GM19438 (cell line): Measurements from ENCODE around the gene NOL6.
"Not testable (repeated sequence)": the region's sequence is repeated elsewhere in the genome, so short reads cannot be mapped to it uniquely, and the experiment has no call there.

Source experiments
- ATAC-seq: cut with Tn5 transposase; IDR thresholded peaks from one replicate; pipeline ENCODE4 v1.9.1; 2021; ENCODE audit warnings: low read depth; ENCODE audit not compliant: unreplicated experiment

NOL6 gene, protein sequence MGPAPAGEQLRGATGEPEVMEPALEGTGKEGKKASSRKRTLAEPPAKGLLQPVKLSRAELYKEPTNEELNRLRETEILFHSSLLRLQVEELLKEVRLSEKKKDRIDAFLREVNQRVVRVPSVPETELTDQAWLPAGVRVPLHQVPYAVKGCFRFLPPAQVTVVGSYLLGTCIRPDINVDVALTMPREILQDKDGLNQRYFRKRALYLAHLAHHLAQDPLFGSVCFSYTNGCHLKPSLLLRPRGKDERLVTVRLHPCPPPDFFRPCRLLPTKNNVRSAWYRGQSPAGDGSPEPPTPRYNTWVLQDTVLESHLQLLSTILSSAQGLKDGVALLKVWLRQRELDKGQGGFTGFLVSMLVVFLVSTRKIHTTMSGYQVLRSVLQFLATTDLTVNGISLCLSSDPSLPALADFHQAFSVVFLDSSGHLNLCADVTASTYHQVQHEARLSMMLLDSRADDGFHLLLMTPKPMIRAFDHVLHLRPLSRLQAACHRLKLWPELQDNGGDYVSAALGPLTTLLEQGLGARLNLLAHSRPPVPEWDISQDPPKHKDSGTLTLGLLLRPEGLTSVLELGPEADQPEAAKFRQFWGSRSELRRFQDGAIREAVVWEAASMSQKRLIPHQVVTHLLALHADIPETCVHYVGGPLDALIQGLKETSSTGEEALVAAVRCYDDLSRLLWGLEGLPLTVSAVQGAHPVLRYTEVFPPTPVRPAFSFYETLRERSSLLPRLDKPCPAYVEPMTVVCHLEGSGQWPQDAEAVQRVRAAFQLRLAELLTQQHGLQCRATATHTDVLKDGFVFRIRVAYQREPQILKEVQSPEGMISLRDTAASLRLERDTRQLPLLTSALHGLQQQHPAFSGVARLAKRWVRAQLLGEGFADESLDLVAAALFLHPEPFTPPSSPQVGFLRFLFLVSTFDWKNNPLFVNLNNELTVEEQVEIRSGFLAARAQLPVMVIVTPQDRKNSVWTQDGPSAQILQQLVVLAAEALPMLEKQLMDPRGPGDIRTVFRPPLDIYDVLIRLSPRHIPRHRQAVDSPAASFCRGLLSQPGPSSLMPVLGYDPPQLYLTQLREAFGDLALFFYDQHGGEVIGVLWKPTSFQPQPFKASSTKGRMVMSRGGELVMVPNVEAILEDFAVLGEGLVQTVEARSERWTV

DNA sequence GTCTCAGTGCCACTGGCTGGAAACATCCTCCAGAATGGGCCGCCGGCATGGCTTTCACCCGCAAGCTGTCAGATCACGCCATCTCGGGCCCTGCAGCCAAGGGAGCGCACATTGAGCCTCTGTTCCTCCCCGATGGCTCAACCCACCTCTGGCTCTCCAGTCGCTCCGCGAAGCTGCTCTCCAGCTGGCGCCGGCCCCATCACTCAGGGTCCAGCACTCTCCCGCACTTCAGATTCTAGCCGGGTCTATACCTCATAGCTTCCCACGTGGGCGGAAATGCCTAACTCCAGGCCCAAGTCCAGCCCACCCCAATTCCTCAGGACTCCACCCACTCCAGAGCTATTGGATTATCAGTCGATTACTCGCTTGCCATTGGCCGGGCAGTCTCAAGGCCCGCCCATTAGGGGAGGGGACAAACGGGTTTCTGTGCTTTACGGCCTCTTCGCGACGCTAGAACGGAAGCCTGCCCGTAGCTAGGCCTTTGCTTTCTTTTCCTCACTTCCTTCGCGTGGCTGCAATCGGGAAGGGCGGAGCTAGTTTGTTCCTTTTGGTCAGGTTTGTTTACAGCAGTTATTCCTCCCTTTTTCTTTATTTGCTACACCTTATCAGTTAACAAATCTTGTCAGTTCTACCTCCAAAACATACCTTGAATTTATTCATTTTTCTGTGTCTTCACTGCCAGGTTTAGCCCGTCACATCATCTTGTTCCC lies at the start of gene NOL6:
TSS of gene NOL6 (minus strand) at position 282 of the 710 bp plus-strand sequence. CDS start at position 200, 82 bp downstream.
- ATAC-seq: peak; percentile 99

DNA sequence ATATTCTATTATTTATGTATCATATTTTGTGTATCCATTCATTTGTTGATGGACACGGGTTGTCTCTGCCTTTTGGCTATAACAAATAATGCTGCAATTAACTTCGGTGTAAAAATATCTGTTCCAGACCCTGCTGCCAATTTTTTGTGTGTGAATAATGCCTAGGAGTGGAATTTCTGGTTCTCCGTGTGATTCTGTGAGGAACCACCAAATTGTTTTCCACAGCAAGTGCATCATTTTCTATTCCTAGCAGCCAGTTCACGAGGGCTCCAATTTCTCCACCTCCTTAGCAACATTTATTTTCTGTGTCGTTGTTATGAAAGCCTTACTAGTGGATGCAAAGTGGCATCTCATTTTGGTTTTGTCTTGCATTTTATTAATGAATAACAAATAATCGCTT lies 48.1 kb upstream of the NOL6 start:
- ATAC-seq: not testable (repeated sequence)

DNA sequence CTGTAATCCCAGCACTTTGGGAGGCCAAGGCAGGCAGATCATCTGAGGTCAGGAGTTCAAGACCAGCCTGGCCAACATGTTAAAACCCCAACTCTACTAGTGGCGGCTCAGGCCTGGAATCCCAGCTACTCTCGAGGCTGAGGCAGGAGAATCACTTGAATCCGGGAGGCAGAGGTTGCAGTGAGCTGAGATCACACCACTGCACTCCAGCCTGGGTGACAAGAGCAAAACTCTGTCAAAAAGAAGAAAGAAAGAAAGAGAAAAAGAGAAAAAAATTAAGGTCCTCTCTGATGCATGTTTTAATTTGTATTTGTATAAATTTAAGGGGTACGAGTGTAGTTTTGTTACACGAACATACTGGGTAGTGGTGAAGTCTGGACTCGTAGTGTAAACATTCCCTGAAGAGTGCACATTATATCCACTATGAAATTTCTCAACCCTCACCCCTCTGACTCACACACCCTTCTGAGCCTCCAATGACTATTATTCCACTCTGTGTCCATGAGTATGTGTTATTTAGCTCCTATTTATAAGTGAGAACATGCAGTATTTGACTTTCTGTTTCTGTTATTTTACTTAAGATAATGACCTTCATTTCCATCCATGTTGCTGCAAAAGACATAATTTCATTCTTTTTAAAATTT lies 44.3 kb upstream of the NOL6 start:
- not testable (repeated sequence) for ATAC-seq

DNA sequence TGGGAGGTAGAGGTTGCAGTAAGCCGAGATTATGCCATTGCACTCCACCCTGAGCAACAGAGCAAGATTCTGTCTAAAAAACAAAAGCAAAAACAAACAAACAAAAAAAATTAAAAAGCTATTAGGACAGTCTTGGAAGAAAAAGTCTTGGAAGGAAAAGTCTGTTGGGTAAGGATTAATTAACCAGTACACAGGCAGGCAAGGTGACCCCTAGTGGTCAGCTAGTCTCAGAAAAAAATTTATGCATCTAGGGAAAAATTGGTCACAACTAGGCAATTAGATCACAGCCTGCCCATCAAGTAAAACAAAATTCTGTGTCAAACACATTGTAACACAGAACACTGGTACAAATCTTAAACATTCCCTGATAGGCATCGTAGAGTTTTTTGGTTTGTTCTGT lies 43.6 kb upstream of the NOL6 start:
- no peak for ATAC-seq

DNA sequence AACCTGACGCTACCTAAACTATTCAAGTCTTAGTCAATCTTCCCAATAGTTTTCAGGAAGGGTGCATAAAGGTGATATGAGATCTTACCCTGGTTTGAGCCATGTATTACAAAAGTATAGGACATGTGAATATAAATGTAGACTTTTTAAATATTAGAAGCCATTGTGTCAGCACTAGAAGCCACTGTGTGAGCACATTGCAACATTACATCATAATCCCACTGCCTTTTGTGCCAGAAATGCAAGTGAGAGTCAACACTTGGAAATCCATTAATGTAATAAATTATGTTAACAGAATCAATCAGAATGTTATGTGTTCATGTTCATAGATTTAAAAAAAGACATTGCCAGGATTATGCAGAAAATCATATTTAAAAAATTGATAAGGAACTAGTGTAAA lies 42.7 kb upstream of the NOL6 start:
- ATAC-seq: not testable (repeated sequence)

DNA sequence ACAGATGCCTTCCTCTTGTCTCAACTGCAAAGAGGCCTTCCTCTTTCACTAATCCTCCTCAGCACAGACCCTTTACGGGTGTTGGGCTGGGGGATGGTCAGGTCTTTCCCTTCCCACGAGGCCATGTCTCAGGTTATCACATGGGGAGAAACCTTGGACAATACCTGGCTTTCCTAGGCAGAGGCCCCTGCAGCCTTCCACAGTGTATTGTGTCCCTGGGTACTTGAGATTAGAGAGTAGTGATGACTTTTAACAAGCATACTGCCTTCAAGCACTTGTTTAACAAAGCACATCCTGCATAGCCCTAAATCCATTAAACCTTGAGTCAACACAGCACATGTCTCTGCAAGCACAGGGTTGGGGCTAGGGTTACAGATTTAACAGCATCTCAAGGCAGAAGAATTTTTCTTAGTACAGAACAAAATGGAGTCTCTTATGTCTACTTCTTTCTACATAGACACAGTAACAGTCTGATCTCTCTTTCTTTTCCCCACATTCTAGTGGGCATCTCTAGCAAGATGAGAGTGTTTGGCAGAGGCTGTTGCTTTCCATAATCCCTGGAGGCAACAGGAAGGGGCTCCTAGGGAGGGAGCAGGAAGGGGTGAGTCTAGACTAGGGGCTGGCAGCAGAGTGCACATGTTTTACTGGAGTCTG lies 41.7 kb upstream of the NOL6 start:
- ATAC-seq: not testable (repeated sequence)

DNA sequence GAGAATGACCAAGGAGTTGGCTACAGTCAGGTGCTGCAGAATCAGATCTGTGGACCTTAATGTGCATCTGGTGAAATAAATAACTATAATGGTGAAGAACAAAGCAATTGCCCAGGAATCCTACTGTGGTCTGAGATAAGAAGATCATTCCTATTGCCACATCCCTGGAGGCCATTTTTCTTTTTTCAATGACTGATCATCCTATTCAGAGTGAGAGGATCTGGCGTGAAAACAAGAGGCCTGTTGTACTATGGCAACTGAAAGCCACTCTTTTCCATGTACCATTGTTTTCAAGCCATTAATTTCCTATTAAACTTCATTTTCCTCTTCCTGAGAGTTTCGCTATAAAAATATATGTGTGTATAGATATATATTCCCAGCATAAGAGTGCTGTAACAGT lies 38.8 kb upstream of the NOL6 start:
- ATAC-seq: not testable (repeated sequence)

DNA sequence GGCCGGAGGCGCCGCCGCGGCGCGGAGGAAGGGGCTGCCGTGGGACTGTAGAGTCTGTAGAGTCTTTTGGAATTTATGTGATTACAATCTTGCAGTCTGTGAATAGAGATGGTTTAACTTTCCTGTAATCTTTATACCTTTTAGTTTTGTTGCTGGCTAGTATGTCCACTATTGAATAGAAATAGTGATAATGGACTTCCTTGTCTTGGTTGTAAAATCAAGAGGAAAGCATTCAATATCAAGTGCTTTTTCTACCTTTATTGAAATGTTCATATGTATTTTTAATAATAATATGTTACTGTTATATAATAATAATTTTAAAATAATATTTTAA lies 37.4 kb upstream of the NOL6 start:
- ATAC-seq: not testable (repeated sequence)

DNA sequence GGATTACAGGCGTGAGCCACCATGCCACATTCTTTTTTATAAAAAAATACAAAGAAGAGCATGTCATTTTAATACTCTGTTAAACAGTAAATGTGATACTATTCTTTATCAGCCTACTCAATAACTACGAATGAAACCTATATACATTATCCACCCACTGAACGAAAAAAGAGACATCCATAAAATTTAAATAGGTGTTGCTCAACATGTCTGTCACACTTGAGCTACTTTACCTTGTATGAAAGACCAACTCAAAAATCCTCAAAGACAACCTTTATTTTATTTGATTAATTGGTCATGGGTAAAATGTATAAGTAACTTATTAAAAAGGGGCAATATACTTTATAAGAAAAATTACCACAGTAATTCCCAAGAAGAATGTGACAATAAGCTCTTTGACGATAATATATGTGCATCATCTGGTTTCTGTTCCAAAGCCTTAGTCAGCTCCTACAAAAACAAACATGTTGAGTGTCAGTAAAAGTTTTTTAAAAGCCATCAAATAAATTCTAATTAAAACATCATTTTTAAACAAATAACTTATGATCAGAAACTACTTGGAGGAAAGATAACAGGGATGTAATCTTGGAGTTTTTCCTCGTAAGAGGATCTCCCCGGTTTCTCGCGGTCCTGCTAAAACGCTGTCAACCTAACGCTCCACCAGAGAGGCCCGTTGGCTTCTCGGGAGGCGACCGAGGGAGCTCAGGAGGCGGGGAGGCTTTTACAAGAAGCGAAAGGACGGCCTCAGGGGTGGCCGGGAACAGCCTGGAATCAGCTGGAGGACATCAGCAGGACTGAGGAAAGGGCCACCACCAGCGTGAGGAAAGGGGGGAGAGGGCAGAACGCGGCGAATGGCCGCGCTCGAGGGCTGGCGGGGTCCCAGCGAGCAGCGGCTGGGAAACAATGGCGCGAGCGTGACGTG lies 36.8 kb upstream of the NOL6 start:
- no peak for ATAC-seq

DNA sequence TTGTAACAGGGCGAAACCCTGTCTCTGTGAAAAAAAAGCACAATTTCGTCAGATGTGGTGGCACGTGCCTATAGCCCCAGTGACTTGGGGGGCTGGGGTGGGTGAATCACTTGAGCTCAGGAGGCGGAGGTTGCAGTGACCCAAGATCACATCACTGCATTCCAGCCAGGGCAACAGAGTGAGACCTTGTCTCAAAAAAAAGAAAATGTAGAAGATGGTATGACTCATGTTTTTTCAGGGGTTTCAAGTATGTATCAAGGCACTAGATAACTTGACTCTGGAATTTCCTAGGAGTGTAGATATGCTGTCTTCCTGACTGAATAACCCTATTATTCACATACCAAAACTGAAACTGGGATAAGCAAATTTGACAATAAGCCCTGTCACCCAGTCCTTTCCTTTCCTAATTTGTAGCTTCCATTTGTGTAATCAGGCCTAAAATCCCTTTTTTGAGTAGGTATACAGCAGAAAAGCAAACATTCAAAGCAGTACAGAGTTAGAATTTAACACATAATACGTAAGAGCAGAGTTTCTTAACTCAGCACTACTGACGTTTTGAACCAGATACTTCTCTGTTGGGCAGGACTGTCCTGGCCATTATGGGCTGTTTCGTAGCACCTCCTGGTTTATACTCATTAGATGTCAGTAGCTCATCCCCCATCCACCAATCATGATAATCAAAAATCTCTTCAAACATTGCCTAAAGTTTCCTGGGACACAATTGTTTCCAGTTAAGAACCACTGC lies 33.1 kb upstream of the NOL6 start:
- no peak for ATAC-seq

DNA sequence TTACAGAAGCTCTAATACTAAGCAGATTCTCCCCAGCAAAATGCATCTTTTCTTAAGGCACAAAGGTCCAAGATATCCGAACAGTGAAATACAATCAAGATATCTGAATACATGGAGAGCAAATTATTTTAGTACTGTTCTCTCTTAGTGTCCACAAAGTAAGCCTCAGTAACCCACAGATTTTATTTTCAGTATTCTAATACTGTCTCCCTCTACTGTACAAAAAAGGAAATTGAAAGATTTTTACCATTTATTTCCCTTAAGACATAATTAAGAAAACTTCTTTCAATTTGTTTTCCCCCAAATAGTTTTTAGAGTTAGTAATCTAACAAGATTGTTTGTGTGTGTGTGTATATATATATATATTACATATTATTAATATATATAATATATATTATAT lies 24.7 kb upstream of the NOL6 start:
- no peak for ATAC-seq

DNA sequence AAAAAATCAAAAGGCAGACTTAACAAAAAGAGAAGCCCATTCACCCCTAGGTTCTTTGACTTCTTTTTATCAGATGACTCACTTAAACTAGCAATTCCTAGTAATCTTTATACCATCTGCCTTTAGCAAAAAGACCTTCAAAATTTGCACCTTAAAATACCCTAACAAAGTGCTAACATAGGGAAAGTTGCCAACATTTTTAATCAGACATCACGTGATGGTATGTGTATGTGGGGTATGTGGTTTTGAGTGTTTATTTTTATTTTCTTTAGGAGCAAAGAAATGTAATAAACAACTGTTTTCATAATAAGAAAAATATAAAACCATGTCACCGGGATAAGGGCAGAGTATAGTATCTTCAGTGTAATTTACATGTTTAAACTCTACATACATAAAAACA lies 20.1 kb upstream of the NOL6 start:
- not testable (repeated sequence) for ATAC-seq

DNA sequence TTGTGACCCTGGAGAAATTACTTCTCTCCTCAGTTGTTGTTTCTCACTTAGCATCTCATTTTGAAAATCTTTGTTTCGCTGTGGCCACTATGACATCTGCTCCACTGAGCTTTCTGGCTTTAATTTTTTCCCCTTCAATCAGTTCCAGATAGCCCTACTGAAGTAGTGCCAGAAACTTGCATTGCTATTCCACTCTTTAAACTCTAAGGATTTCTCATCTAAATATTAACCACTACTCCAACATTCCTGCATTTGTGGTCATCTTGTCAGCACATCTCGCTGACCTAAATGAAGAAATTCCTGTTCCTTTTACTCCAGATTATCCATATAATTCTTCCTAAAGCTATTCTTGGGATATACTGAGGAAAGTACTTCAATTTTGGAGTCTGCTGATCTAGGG lies 15.3 kb upstream of the NOL6 start:
- ATAC-seq: no peak

DNA sequence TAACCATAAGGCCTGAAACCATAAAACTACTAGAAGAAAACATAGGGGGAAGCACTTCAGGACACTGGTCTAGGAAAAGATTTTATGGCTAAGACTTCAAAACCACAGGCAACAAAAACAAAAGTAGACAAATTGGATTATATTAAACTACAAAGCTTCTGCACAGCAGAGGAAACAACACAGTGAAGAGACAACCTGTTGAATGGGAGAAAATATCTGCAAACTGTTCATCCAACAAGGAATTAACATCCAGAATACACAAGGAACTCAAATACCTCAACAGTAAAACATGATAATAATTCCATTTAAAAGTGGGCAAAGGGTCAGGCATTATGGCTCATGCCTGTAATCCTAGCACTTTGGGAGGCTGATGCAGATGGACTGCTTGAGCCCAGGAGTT lies 11.6 kb upstream of the NOL6 start:
- not testable (repeated sequence) for ATAC-seq

DNA sequence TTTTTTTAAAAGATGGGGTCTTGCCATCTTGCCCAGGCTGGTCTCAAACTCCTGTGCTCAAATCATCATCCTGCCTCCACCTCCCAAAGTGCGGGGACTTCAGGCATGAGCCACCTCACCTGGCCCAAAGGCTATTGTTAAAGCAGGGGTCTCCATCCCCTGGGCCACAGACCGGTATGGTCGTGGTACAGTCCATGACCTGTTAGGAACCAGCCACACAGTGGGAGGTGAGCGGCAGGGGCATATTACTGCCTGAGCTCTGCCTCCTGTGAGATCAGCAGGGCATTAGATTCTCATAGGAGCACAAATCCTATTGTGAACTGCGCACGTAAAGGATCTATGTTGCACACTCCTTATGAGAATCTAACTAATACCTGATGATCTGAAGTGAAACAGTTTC lies 7.3 kb upstream of the NOL6 start:
- ATAC-seq: no peak

DNA sequence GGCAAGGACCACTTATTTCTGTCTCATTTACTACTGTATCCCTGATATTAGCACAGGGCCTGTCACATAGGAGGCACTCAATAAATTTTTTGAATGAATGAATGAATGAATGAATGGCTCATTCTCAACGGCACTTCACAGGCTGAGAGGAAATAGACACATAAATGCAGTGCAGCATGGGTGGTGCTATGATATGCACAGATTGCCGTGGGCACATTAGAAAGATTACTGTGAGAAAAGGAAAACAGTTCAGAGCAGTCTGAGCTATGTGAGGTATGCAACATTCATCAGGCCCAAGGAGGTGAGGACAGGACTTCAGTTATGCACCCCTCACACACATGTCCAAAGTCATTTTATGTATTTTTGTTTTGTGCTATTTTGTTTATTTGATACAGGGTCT lies 6.4 kb upstream of the NOL6 start:
- no peak for ATAC-seq

DNA sequence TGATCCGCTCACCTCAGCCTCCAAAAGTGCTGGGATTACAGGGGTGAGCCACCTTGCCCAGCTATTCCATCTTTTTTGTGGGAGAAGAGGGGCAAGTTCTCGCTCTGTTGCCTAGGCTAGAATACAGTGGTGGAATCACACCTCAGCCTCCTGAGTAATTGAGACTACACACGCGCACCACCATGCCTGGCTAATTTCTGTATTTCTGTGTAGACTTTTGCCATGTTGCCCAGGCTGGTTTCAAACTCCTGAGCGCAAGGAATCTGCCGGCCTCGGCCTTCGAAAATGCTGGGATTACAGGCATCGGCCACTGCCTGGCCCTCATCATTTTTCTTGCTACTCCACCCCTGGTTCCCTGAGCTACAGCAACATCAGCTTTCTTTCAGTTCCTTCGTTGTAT lies 2.8 kb upstream of the NOL6 start:
- no peak for ATAC-seq

DNA sequence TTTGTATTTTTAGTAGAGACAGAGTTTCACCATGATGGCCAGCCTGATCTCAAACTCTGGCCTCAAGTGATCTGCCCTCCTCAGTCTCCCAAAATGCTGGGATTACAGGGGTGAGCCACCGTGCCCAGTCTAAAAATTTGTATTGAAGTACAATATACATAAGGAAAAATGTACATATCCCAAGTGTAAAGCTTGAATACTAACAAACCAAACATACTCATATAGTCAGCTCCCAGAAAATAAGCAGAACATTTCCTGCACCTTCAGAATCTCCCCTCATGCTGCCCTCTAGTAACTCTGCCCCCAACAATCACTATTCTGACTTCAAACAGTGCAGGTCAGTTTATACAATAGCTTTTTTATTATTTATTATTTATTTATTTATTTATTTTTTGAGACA lies 1.6 kb upstream of the NOL6 start:
- no peak for ATAC-seq
